TTC549 (cell line): ENCODE data around the gene C3orf20.
"Not testable (repeated sequence)": the region's sequence is repeated elsewhere in the genome, so short reads cannot be mapped to it uniquely, and the experiment has no call there.

Source experiments
- FAIRE-seq: peaks from 2 replicates; lab custom pipeline; 2012; peaks lifted over from hg19 to GRCh38; lab: Jason Lieb, UNC

Gene C3orf20

DNA sequence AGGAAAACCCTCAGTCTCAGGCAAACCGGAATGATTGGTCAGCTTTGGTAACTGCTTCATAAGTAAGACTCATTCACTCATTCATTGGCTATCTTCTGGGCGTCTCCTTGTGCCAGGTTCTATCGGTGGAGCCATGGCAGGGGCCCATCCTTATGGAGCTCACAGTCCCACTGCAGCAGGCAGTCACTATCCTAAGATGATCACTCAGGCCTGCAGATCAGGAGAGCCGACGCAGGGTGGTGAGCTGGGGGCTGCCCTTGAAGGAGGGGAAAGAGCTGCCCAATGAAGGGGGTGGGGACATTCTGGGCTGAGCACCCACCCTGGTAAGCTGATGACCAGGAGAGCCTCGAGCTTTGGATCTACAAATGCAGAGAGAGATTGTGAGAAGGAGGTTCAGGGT is 123.3 kb downstream of the C3orf20 start:
- no peak for FAIRE-seq

DNA sequence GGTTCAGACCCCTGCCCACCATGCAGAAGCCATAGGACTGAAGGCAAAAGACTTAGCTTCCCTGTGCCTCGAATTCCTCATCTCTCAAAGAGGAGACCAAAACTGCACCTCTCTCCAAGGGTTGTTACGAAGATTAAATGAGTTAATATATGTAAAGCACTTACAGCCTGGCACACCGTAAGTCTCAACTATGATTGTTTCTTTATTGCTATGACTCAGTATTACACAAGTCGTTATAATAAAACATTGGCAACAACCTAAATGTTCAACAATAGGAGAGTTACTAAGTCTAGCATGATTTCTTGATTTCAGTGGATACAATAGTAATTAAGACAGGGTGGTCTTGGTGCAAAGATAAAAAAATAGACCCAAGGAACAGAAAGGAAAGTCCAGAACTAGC is 124.2 kb downstream of the C3orf20 start:
- FAIRE-seq, result no peak

DNA sequence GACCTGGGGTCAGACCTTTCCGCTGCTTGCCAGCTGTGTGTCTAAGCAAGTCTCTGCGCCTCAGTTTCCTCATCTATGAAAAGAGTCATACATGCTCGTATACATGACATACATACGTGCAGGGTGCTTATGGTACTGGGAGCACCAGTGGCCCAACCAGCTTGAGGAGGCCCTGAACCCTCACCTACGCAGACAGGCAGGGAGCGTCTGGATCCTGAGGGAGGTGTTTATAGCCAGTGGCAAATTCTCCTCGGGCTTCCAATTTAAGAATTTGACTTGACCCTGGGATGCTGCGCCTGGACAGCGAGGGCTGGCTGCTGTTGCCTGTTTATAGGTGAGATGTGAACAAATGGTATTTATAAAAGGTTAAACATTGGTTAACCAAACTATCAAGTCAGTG is 126.1 kb downstream of the C3orf20 start:
- no peak for FAIRE-seq

DNA sequence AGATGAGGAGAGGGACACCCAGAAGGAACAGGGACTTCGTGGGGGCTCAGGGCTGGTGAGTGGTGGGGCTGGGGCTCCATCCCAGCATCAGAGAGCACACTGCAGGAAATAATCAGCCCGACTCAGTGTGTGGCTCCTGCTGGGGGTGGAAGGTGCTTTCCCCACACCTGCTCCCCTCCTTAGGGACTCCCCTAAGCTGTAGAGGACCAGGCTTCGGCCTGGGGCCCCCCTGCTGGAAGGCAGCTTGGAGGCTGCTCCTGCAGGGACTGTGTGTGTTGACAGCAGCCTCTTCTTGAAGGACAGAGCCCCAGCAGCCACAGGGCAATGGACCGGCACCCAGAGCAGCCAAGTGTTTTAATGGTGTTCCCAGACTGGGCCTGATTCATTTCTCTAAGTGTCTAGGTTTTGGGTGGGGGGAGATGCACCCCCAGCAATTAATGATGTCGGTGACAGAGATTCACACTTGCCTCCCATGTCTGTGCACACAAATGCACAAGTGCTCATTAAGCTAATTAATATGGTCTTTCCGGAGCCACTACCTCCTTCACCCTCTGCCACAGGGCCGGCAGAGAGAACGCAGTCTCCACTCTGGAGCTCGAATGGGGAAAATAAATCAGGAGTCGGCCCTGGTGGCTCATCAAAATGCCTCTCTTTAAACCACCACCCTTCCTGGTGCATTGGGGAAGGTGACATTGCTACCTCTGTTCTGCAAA is 126.9 kb downstream of the C3orf20 start:
- FAIRE-seq, result no peak

DNA sequence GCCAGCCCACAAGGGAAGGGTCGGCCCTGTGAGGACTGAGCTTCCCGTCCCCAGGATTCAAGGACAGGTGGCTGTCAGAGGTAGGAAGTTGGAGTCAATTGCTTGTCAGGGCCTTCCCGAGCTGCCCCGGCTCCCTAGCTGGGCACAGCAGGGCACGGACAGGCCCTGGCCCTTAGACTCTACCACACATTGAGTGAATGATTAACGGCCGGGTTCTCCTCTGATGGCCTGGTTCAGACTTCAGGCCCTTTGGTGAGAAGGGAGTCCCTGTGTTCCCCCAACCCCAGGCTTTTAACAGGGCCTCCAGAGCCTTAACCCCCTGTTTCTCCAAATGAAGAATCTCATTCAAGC is 127.4 kb downstream of the C3orf20 start:
- no peak for FAIRE-seq

DNA sequence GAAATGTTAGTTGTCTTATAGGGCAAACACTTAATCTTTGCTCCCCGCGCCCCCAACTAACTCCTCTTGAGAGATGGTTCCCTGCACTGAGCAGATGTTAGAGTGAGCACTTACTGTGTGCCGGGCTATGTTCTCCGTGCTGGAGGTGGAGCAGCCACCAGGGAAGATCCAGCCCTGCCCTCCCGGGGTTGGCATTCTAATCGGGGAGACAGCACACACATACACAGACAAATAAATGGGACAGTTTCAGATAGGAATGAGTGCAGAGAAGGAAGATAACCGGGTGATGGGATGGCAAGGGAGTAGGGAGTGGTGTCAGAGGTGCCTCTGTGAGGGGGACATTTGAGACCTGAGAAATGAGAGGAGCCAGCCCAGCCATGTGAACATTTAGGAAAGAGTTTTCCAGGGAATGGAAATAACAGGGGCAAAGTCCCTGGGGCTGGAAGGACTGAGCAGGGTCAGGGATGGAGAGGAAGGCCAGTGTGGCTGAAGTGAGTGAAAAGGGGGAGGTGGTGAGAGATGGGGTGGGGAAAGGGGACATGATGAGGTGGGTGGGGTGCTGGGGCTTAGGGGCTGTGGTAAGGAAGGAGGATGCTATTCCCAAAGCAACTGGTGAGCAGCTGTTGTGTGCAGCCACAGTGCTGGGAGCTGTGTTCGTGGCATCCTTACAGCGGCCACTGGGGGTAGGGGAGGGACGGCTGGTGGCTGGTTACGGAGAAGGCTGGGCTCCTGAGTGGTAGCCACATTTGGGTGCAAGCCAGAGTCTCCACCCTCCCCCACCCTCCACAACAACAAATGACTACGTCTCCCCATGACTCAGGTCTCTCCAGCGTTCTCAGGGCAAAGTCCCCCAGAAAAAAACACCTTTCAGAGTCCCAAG is 128.4 kb downstream of the C3orf20 start:
- no peak for FAIRE-seq

DNA sequence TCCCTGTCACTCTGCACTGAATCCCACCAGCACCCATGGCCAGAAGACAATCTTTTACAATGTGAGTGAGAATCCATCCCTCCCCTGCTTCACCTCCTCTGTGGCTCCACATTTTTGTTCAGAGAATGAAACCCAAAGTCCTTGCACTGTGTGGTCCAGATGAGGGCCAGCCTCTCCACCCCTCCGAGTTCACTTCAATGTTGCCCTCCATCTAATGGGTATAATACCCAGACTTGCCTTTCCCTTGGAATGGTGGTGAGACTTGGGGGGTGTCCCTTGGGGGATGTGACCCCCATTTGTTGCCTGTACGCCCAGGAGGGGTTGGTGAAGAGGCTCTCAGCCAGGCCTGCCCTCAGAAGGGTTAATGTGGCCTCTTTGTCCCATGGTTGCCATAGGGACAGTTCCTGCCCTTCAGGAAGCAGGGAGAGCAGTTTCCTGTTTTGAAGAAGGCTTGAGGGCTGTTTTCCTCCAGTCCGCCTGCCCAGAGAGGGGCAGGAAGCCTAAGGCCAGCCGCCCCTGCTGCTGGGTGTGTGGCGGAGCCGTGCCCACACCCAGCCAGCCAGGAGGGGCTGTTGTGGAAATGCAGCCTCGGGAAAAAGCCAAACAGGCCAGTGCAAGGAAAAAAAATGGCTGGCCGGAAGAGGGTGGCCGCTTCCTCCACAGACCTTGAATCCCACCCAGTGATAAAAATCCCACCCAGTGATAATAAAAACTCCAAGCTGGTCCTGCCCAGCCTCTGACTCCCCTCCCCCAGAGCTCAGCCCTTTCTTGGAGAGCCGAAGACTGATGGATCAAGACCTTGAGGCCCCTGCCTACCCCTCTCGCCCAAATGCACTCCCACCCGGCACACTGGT is 129.3 kb downstream of the C3orf20 start:
- FAIRE-seq, result no peak

DNA sequence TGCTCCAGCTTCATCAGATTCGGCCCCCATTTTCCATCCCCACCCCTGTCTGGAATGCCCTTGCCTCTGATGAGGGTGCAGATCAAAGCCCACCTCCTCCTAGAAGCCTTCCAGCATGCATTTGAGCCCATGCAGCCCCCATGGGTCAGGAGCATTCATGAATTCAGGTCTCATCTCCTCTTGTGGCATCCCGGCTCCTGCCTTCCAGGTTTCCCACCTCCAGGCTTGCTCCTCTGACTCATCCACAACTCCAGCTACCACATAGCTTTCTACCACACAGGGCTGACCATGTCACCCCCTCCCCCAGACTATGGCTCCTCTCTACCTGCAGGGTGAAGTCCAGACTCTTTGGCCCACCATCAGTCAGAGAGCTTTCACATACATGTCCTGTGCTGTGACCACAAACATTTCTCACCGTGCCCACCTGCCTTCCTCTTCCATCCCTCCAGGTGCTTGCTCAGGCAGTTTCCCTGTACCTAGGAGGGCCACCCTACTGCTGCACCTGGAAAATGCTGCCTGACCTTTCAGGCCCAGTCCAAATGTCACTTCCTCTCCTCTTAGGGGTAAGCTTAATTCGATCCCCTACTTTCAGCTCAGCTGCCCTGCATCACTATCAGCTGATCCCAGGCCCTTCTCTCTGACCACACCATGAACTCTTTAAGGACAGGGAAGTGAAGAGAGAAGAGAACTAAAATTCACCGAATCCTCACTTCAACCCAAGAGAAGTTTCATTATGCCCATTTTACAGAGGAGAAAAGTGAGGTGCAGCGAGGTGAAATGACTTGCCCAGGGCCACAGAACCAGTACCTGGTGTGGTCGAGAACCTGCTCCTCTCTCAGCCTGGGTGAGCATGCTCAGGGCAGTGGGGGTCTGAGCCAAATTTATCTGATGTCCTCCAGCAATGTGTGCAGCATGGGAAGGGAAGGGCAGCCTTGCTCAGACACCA is 130.2 kb downstream of the C3orf20 start:
- no peak for FAIRE-seq

DNA sequence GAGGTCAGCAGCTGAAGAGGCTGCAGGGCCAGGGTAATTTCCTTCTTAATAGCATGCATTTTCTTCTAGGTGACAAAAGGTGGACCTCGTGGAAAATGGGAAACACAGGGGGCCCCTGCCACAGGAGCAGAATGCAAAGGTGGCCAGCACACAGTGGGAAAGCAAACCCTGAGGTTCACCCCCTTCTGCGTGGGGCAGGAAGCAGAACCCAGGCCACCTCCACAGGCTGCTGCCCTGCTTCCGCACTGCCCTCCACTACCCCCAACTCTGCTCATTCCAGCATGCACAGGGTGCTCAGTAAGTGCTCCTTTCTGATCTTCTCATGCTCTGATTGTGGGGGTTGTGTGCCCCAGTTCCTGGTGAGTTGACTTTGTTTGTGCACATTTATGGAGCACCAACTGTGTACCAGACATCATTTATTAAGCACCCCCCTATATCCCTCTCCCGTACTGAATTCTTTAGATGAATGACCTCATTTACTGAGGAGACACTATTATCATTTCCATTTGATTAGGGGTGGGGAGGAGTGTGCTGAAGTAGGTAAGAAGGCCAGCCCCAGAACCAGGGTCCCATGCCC is 131.1 kb downstream of the C3orf20 start:
- no peak for FAIRE-seq

DNA sequence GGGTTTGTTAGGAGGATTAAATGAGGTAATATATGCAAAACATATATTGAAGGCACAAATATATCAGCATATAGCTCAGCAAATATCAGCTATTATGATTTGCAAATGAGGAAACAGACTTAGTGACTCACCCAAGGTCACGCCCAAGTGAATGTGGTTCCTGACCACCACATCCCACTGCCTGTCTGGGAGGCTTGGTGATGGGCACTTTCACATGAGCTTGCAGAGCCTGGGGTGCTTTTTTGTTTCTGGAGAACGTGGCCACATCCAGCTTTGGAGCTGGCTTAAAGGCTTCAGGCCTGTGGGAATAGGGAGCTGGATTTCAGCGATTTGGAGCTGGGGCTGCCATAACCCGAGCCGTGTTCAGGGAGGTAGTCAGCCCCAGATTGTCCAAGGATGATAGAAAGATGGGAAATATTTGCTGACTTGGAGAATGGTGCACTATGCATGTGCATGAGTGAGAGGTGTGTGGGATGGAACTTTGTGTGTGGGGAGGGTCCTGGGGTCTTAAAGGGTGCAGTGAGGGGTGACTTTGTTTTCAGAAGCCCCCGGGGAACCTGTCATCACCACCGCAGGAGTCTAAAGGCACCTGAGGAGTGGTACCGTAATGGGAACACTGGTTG is 131.8 kb downstream of the C3orf20 start:
- FAIRE-seq, result no peak

DNA sequence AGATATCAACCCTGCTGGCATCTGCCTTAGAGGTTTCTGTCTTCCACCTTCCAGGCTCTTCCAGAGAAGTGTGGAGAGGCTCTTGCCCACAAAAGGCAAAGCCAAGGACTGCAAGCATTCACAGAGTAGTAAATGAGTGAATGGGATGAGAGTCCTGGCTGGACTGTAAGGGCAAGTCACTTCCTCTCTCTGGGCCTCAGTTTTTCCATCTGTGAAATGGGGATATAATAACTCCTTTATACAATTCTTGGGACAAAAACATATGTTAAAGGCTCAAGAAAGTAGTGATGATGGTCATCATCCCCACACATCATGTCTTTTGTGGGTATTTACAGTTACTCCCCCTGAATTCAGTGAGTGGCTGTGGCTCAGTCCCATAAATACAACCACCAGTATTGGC is 133.1 kb downstream of the C3orf20 start:
- FAIRE-seq, result no peak

DNA sequence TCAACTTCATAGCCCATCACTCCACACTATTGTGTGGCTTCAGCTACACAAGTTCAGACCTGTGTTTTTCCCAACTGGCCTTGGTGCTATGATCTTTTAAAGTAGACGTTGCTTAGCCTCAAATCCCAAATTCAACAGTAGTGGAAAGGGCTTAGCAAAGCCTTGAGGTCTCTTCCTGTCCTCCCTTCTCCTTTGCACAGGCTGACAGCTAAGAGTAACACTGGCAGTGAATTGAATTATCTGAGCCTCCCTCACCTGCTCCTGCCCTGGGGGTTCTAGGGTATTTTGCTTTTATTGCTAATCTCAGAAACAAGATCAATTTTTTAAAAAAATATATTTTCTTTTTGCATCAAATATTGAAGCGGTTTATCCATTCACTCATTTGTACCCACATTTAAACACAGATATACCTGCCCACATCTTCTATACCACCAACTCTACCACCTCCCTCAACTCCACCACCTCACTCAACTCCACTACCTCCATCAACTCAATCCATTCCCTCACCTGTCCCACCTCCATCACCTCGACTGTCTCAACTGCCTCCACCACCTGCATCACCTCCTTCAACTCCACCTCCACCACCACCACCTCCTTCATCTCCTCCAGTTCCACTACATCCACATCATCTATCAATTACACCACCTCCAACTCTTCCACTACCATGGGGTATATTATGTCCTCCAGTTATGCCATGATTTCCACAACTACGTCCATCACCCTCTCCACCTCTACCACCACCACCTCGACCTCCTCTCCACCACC is 133.7 kb downstream of the C3orf20 start:
- no peak for FAIRE-seq

DNA sequence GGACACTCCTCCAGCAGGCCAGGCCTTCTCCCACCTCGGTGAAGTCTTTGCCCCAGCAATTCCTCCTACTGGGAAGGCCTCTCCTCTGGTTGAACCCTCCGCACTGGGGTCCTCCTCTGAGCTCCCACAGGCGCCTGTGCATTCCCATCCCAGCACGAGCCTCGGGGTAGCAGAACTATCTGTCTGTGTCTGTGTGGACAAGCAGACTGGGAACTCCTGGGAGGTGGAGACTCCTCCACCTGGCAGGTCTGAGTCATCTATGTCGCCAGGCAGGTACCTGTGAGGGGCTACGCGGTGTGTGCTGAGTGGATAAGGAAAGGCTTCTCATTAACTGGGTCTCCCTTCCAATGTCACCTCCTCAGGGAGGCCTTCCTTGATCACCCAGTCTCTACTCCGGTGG is 134.7 kb downstream of the C3orf20 start:
- FAIRE-seq, result not testable (repeated sequence)

DNA sequence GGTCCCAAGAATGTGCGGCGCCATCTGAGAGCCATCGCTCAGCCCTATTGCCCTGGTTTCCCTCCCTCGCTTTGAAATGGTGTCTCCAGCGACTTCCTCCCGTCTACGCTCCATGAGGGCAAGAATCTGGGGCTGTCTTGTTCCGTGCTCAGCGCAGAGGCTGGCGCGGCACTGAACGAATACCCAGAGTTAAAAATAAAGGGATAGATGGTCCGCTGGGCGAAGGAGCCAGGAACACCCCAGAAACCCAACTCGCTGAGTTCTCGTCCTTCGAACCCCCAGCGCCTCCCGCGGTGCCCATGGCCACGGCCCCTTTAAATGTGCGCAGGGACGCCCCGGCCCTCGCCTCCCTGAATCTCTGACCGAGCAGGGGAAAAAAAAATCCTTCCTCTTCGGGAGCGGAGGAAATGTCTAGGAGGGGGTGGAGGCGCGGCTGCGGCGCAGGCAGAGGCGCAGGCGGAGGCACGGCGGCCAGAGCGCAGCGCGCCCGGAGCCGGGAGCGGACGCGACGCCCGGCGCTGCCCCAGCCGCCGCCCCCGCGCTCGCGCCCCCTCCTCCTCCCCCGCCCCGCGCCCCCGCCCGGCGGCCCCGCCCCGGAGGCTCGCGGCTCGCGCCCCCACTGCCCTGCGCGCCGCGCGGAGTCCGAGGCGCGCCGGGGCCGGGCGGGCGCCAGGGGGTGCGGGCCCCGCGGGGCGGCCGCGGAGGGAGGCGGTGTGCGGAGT is 135.3 kb downstream of the C3orf20 start:
- no peak for FAIRE-seq

DNA sequence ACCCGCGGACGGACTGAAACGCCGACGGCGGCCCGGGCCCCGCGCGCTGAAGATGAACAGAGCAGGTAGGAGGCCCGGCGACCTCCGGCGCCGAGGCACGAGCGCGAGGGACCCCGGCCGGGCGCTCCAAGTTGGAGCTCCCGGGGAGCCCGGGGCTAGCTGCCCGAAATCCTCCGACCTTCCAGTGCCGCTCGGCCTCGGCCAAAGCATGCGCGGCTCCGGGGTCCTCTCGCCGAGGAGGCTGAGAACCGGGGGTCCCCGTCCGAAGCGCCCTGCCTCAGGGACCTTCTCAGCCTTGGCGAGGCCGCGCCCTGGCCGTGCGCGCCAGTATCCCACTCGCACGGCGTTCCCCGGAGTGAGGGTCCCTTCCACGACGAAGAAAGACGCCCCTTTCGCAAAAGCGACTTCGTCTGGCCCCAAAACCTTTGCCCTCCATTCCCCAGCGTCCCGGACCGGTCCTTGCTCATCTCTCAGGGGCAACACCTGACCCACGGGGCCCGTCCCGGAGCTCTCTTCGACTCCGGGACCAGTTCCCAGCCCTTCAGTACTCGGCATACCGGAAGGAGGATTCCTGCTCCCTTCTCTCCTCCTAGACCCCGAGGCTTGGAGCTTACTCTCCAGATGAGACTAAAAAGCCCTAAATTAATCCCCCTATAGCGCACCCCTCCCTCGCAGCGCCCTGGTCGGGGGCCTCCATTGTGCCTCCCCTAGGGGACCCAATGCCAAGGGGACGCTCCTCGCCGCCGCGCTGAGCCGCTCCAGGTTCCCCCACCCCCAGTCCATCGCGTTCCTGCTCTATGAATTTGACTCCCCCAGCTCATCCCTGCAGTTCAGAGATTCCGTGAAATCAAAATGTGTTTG is 136.1 kb downstream of the C3orf20 start:
- FAIRE-seq, result no peak

DNA sequence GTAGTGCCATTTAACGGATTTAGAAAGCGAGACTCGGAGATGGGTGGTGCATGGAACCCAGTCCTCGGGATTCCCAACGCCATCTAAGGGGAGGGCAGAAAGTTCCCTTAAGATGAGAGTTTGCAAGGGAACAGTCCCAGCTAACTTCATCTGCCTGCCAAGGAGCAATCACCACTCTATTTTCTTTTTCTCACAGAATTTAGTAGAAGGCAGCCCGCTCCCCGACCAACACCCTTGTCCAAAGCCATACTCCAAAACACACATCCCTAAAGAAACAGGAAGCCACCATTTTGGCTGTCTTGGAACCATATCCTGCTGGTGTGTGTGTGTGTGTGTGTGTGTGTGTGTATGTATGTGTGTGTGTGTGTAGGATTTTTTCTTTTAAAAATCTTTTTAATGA is 136.7 kb downstream of the C3orf20 start:
- no peak for FAIRE-seq

DNA sequence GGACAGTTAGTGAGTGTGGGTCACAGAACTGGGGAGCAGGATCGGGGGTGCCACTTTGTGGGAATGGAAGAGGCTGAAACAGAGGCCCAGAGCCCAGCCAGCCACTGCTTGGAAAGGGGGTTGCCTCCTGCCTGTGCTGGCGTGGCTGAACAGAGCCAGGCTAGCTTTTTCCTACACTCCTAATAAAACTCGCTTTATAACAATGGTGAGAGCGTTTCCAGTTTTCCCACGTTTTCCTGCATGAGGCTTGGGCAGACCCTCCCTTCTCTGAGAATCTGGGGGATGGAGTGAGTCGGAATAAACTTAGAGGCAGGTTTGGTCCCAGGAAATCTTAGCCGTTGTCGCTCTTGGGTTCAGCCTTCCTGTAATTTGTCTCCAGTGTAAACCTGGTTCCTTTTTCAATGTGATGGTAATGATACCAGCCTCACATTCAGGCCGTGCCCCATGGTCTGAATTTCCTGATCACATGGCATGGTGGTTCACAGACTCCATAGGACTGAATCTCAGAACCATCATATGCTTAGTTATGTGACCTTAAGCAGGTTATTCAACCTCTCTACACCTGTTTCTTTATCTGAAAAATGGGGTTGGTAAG is 137.4 kb downstream of the C3orf20 start:
- no peak for FAIRE-seq

DNA sequence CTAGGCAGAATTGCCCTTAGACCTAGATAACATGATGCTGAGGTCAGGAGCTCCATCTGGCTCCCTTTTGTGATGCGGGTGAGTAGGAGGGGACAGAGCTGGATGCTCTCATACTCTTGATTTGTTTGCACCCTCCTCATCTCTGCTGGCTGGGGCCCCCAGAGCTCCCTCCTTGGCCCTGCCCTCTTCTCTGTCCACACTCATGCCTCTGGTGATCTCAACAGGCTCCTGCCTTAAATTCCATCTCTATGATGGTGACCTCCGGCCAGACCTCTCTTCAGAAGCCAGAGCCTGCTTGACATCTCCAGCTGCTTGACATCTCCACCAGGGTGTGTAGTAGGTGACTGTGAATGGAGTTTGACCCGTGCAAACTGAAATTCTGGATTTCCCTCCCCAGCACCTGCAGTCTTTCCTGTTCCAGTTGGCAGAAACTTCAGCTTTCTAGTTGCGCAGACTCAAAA is 139.5 kb downstream of the C3orf20 start:
- FAIRE-seq, result no peak
